ENCODE results near the gene BTN1A1.
A peak's percentile ranks its signal among the peaks of the same experiment; 100 is the strongest.
"Not testable (repeated sequence)": the region's sequence is repeated elsewhere in the genome, so short reads cannot be mapped to it uniquely, and the experiment has no call there.

BTN1A1 gene

GRCh38 chr6:26537160-26537845, 37.2 kb downstream of the BTN1A1 start:
- peak; percentile 97 for DNase-seq (ENCODE audit: low read depth, low spot score)

GRCh38 chr6:26537846-26538571, 37.9 kb downstream of the BTN1A1 start, which contains the start of gene HMGN4:
Gene HMGN4, plus strand, starts transcription at chr6:26538366. Its CDS starts 6,841 bp downstream, at chr6:26545207.
- DNase-seq (ENCODE audit: low read depth, low spot score) = peak; percentile 97

DNA sequence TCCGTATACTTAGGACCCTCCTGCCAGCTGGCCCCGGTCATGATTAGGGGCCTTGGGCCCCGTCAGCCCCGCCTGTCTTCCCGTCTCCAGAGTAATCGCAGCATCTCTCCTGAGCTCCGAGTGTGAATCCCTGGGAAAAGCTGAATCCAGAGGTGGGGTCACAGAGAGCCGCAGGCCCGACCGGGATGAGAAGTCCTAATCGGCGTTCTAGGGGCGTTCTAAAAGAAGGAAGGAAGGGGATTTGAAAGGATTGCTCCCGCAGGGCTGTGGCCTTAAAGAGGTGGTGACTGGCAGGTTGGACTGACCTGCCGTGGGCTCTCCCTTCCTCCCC, 38.4 kb downstream of the BTN1A1 start:
- DNase-seq (ENCODE audit: low read depth, low spot score) = no peak

DNA sequence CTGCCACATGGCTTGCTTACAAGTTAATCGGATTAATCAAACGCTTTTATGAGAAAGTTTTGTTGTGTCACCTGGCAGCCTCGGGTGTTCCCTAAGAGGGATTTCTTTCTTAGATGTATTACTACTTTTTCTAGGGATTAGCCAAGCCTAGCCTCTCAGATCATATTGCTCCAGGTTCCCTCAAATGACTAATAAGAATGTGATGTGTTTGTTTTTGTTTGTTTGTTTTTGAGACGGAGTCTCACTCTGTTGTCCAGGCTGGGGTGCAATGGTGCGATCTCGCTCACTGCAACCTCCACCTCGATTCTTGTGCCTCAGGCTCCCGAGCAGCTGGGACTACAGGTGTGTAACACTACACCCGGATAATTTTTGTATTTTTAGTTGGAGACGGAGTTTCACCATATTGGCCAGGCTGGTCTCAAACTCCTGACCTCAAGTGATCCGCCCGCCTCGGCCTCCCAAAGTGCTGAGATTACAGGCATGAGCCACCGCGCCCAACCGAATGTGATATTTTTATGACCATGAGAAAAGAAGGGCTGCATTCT, 39.0 kb downstream of the BTN1A1 start:
- DNase-seq (ENCODE audit: low read depth, low spot score) = no peak

DNA sequence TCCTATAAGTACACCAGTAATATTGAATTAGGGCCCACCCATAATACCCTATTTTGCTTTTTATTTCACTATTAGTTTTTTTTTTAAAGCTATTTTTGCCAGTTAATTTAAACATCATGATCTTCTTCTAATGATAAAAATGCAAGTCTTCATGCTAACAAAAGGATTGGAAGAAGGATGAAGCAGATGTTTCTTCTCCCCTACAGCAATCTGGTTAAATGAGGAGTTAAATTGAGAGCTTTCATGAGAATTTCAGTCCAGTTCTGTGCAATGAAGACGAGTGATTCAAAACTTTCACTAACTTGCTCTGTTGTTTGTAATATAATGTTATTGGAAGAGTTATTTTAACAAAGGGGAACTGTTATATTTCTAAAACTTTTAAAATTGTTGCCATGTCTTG, 41.5 kb downstream of the BTN1A1 start:
- no peak for DNase-seq (ENCODE audit: low read depth, low spot score)

DNA sequence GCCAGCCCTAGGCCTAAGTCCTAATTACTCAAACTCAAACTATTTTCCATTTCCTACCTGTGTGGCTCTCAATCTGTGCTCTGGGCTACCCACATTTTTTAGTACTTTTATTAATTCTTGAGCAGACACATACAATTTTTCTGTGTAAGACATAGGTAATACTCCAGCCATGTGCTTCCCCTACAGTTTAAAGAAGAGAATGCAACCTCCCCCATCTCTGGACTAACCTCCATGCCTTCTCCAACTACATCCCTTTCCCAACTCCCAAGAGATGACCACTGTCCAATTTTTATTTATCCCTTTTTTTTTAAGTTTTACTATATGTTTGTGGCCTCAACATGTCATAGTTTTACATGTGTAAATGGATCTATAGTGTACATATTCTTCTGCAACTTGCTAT, 43.9 kb downstream of the BTN1A1 start:
- DNase-seq (ENCODE audit: low read depth, low spot score) = no peak

DNA sequence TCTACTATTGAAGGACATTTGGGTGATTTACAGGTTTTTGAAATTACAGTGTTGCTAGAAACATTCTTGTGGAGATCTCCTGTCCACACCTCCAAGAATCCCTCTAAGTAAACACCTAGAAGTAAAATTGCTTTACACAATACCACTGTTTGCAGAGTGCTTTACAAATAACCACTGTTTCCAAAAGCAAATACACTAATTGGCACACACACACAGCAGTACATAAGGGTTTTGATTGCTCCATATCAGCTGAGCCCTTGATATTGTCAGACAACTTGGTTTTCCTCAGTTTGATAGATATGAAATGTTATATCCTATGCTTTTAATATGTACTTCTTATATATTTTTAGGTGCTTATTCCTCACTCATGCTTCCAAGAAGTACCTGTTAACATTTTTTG, 44.4 kb downstream of the BTN1A1 start:
- no peak for DNase-seq (ENCODE audit: low read depth, low spot score)

DNA sequence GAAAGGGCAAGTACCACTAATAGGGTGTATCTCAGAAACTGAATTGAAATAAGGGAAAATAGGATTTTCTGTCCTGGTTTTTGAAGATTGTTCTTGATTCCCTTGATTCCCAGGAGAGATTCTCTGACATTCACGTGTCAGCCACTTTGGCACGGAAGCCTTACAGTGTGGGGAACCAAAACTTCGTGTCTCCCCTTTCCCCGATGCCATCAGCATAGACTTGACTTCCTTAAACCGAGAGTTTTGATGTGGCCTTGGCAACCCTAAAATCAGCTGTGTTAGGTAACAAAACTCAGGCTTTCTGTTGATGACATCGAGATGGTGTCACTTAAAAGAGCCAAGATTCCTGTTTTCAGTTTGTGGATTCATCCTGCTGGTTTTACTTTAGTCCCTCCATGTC, 45.5 kb downstream of the BTN1A1 start:
- no peak for DNase-seq (ENCODE audit: low read depth, low spot score)

DNA sequence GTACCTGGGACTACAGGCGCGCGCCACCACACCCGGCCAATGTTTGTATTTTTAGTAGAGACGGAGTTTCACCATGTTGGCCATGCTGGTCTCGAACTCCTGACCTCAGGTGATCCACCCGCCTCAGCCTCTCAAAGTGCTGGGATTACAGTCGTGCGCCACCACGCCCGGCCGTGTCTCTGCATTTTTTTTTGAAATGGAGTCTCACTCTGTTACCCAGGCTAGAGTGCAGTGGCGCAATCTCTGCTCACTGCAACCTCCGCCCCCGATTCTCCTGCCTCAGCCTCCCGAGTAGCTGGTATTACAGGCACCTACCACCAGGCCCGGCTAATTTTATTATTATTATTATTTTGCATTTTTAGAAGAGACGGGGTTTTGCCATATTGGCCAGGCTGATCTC, 47.3 kb downstream of the BTN1A1 start:
- DNase-seq (ENCODE audit: low read depth, low spot score) = not testable (repeated sequence)

- peak; percentile 96 for DNase-seq (ENCODE audit: low read depth, low spot score)
These were observed 50.3 kb downstream of the BTN1A1 start for GRCh38 chr6:26550250-26550993.

- no peak for DNase-seq (ENCODE audit: low read depth, low spot score)
These were observed 52.1 kb downstream of the BTN1A1 start for GRCh38 chr6:26552205-26552604.

DNA sequence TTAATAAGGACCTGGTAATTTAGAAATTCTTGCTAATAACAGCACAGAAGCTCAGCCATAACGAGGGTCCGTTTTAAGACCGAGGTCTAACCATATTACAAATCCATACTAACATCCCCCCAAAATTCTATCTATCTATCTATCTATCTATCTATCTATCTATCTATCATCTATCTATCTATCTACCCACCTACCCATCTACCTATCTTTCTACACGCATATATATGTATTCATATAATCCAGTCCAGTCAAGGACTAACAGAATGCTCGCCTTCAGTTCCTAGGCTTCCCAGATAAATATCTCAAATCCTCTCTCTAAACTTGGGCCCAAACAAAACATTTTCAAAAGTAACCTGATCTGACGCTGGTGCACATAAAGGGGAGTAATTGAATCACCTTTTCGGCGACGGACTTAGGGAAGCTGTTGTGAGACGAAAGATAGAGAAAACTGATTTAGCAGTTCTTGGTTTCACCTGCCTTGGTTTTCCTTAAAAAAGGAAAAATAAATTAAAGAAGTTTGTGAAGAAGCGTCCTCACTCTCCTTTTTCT, 52.6 kb downstream of the BTN1A1 start:
- DNase-seq (ENCODE audit: low read depth, low spot score) = no peak

DNA sequence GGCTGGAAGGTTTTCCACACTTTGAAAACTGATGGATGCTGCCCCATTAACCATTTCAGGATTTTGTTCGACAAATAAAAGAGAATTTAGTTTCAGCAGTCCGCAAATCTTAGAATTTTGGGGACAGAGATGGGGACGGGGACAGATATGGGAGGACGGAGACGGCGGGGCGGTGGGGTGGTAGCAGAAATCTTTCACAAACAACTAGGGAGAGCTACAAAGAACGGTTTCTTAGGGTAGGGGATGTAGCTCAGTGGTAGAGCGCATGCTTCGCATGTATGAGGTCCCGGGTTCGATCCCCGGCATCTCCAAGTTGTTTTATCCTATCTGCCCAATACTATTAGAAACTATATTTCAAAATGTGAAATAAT, 53.1 kb downstream of the BTN1A1 start:
- DNase-seq (ENCODE audit: low read depth, low spot score) = peak; percentile 88

GRCh38 chr6:26553635-26554446, 53.7 kb downstream of the BTN1A1 start:
- DNase-seq (ENCODE audit: low read depth, low spot score) = peak; percentile 95

DNA sequence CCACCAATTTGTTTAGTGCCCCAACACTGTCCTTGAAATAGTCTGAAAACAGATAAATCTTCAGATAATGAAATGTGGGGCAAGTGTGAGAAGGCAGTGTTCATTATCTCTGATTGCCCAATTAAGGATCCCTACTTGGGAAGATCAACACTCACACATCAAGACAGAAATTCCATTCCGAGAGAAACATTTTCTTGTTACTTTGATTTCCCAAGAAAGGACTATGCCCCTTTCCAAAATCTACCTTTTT, 54.3 kb downstream of the BTN1A1 start:
- DNase-seq (ENCODE audit: low read depth, low spot score) = no peak

DNA sequence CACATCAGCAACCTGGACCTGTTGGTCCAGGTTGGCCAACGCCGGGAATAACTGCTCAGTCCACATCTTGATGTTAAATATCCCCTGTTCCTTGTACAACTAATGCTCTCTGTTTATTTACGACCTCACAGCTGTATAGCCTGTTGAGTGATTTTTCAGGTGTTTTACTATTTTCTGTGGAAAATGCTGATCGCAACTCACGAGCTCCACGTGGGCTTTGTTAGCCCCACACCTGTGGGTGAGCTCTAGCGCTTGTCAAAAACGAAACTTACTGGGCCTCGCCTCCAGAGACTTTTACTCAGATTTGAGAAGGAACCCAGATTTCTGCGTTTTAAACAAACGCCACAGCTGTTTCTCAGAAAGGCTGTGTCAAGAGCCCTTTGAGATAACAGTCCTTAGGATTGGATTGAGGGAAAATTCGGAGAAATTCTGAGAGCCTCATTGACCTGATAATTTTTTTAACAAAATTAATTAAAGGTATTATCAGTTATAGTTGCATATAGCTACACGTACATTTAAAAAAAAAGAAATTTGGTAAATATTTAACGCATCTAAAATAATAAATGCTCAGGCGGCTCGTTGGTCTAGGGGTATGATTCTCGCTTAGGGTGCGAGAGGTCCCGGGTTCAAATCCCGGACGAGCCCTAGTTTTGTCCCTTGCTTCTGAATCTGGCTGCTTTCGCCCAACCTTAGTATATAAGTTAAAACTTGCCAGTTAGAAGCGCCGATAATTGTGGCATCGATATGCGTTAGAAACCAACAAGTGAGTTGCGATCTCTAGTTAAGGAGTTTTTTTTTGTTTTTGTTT, 54.8 kb downstream of the BTN1A1 start:
- DNase-seq (ENCODE audit: low read depth, low spot score) = peak; percentile 85

- DNase-seq (ENCODE audit: low read depth, low spot score) = no peak
These were observed 55.6 kb downstream of the BTN1A1 start for GRCh38 chr6:26555505-26556262.

GRCh38 chr6:26556263-26557070, 56.4 kb downstream of the BTN1A1 start:
- DNase-seq (ENCODE audit: low read depth, low spot score) = peak; percentile 95
